ENCODE results near the gene DNAAF1. TPM values are rescaled to one million over a fixed set of nuclear protein-coding genes. Genes with fewer than 3 reads are reported as not detected.

DNAAF1 gene
- total and polyA plus RNA-seq, 2 of the 8 experiments (the other 6 are each of a cell fraction or from before 2014, with no cell fraction given), result 0.09 to 0.15 TPM

- TF ChIP-seq RNF2 (IDR thresholded peaks at IDR 0.05; ENCODE audit: borderline replicate concordance, low read depth, low read length, missing control alignments, poor library complexity, severe bottlenecking), result no peak
- TF ChIP-seq NRF1 (IDR thresholded peaks at IDR 0.05; ENCODE audit: low read depth, low read length), result no peak
- TF ChIP-seq CTBP2 (IDR thresholded peaks at IDR 0.05; ENCODE audit: borderline replicate concordance, insufficient read depth, insufficient read length, low read length), result no peak
- peak in 1 of 2 experiments; percentile 85; a peak in 2 of 4 replicates for TF ChIP-seq SIN3A (conservative IDR thresholded peaks at IDR 0.05 in 1 of 2, IDR thresholded peaks at IDR 0.05 in 1 of 2; ENCODE audit: low read depth in 1 of 2, low read length in 2 of 2)
- TF ChIP-seq KDM1A (IDR thresholded peaks at IDR 0.05; ENCODE audit: borderline replicate concordance, low read length), result no peak
- TF ChIP-seq CBX8 (IDR thresholded peaks at IDR 0.05; ENCODE audit: borderline replicate concordance, low read depth, low read length), result no peak
- peak; percentile 55; the same call in 1 of the 2 replicates for TF ChIP-seq JUND (IDR thresholded peaks at IDR 0.05; ENCODE audit: low read length)
- no peak for TF ChIP-seq ATF3 (IDR thresholded peaks at IDR 0.05; ENCODE audit: insufficient read depth, low read depth, low read length)
- peak; percentile 60 to 78 for TF ChIP-seq RAD21 (IDR thresholded peaks at IDR 0.05 in 1 of 2, conservative IDR thresholded peaks at IDR 0.05 in 1 of 2; ENCODE audit: low read depth in 2 of 2, low read length in 2 of 2)
- TF ChIP-seq EGR1 (IDR thresholded peaks at IDR 0.05; ENCODE audit: borderline replicate concordance, low read depth, low read length), result peak; percentile 87; the same call in 1 of the 2 replicates
- no peak for TF ChIP-seq YY1 (IDR thresholded peaks at IDR 0.05; ENCODE audit: low read depth, low read length)
- TF ChIP-seq POLR2A (IDR thresholded peaks at IDR 0.05; ENCODE audit: control extremely low read depth in 1 of 2, low read depth in 2 of 2, low read length in 2 of 2), result peak in 1 of 2 experiments; percentile 82; a peak in 2 of 3 replicates
- 0 out of 2 replicates have a peak, but pooled peaks have one; percentile 49 for TF ChIP-seq TAF1 (IDR thresholded peaks at IDR 0.05; ENCODE audit: low read depth, low read length)
These were observed 41.8 kb downstream of the DNAAF1 start, which contains the start of gene TAF1C (continued) for GRCh38 chr16:84186685-84187437.

Data from H1 (cell line).